Neuronal stem cell (in vitro differentiated cells): ENCODE measurements around the gene CNTNAP2.

Experiments
- DNase-seq: peaks from one replicate; pipeline ENCODE4 v3.0.0-alpha.2; 2013; ENCODE audit warnings: low spot score
- H2AFZ ChIP-seq: one replicate; pipeline ENCODE4 v1.6.1; 2013; ENCODE audit warnings: mild to moderate bottlenecking, low read length, inconsistent platforms
- H2AK5ac ChIP-seq: 2 replicates; pipeline ENCODE4 v1.6.1; 2013; ENCODE audit warnings: low read depth, mild to moderate bottlenecking, inconsistent platforms, low read length, moderate library complexity, mixed read lengths
- H2BK120ac ChIP-seq: 2 replicates; pipeline ENCODE4 v1.6.1; 2013; ENCODE audit warnings: low read depth, mild to moderate bottlenecking, inconsistent platforms, low read length, moderate library complexity, mixed read lengths
- H2BK12ac ChIP-seq: one replicate; pipeline ENCODE4 v1.6.1; 2013; ENCODE audit warnings: low read length, inconsistent platforms
- H2BK15ac ChIP-seq: 2 replicates; pipeline ENCODE4 v1.6.1; 2013; ENCODE audit warnings: mild to moderate bottlenecking, low read length, inconsistent platforms, mixed read lengths
- H2BK5ac ChIP-seq: one replicate; pipeline ENCODE4 v1.6.1; 2013; ENCODE audit warnings: inconsistent platforms, mild to moderate bottlenecking, low read length, moderate library complexity
- H3K14ac ChIP-seq: one replicate; pipeline ENCODE4 v1.6.1; 2013; ENCODE audit warnings: low read length, inconsistent platforms
- H3K18ac ChIP-seq: 2 replicates; pipeline ENCODE4 v1.6.1; 2013; ENCODE audit warnings: low read length, inconsistent platforms
- H3K23ac ChIP-seq: 2 replicates; pipeline ENCODE4 v1.6.1; 2013; ENCODE audit warnings: low read depth, mild to moderate bottlenecking, mixed read lengths, low read length, inconsistent platforms; ENCODE audit not compliant: poor library complexity
- H3K27ac ChIP-seq: replicated peaks from 3 replicates; pipeline ENCODE4 v1.5.1; 2013; ENCODE audit warnings: low read length, inconsistent platforms
- H3K27me3 ChIP-seq, 3 experiments: 2 replicates each; pipeline ENCODE4 v1.6.1; 2013; ENCODE audit warnings: low read length in 3 of 3, mild to moderate bottlenecking in 2 of 3, inconsistent platforms in 1 of 3, low read depth in 1 of 3, mixed read lengths in 1 of 3, moderate library complexity in 1 of 3; ENCODE audit not compliant: control insufficient read depth in 3 of 3, insufficient read depth in 3 of 3
- H3K36me3 ChIP-seq, 2 donors: replicated peaks in 1 of 2; 2 replicates each; pipeline ENCODE4 v1.6.1; 2013; ENCODE audit warnings: low read length in 2 of 2; ENCODE audit not compliant: control insufficient read depth in 2 of 2, insufficient read depth in 2 of 2
- H3K4ac ChIP-seq: 2 replicates; pipeline ENCODE4 v1.6.1; 2013; ENCODE audit warnings: inconsistent platforms, mild to moderate bottlenecking, low read length, moderate library complexity
- H3K4me1 ChIP-seq, 2 donors: 1 replicate in 1 of 2; 2 replicates in 1 of 2; pipeline ENCODE4 v1.6.1; 2013; ENCODE audit warnings: low read length in 2 of 2, low read depth in 1 of 2; ENCODE audit not compliant: control insufficient read depth in 2 of 2, insufficient read depth in 1 of 2
- H3K4me2 ChIP-seq: one replicate; pipeline ENCODE4 v1.6.1; 2013; ENCODE audit warnings: mild to moderate bottlenecking, low read length, inconsistent platforms; ENCODE audit not compliant: insufficient read depth, poor library complexity, severe bottlenecking
- H3K4me3 ChIP-seq, 2 donors: 2 replicates each; pipeline ENCODE4 v1.5.1; 2013; ENCODE audit warnings: low read length in 2 of 2, mild to moderate bottlenecking in 2 of 2, inconsistent platforms in 1 of 2, moderate library complexity in 1 of 2
- H3K79me1 ChIP-seq: one replicate; pipeline ENCODE4 v1.6.1; 2013; ENCODE audit warnings: low read depth, mild to moderate bottlenecking, inconsistent platforms, low read length, moderate library complexity
- H3K9ac ChIP-seq: one replicate; pipeline ENCODE4 v1.6.1; 2013; ENCODE audit warnings: mild to moderate bottlenecking, low read depth, low read length, inconsistent platforms; ENCODE audit not compliant: poor library complexity
- H3K9me3 ChIP-seq, 2 donors: replicated peaks in 1 of 2; 2 replicates each; pipeline versions ENCODE3 to v1.6.1; 2013; ENCODE audit warnings: low read length in 2 of 2, mild to moderate bottlenecking in 2 of 2, inconsistent platforms in 1 of 2, low read depth in 1 of 2, mixed read lengths in 1 of 2, moderate library complexity in 1 of 2; ENCODE audit not compliant: control insufficient read depth in 2 of 2, insufficient read depth in 1 of 2
- H4K8ac ChIP-seq: one replicate; pipeline ENCODE4 v1.6.1; 2013; ENCODE audit warnings: low read depth, mild to moderate bottlenecking, inconsistent platforms, low read length, moderate library complexity
- H4K91ac ChIP-seq: one replicate; pipeline ENCODE4 v1.6.1; 2013; ENCODE audit warnings: low read length, low read depth, mild to moderate bottlenecking, inconsistent platforms; ENCODE audit not compliant: poor library complexity
- WGBS, 2 donors: extraction: QIAGEN DNeasy Blood & Tissue Kit; methylation state at CpG; one replicate each; pipeline ENCODE4 v1.1.7; 2013; ENCODE audit warnings: missing lambda C conversion rate in 2 of 2, mixed read lengths in 1 of 2; ENCODE audit not compliant: insufficient read length in 2 of 2, insufficient replicate concordance in 1 of 2; ENCODE audit errors: extremely low coverage in 2 of 2; 5-methylcytosine and 5-hydroxymethylcytosine counted together

The CNTNAP2 gene

DNA sequence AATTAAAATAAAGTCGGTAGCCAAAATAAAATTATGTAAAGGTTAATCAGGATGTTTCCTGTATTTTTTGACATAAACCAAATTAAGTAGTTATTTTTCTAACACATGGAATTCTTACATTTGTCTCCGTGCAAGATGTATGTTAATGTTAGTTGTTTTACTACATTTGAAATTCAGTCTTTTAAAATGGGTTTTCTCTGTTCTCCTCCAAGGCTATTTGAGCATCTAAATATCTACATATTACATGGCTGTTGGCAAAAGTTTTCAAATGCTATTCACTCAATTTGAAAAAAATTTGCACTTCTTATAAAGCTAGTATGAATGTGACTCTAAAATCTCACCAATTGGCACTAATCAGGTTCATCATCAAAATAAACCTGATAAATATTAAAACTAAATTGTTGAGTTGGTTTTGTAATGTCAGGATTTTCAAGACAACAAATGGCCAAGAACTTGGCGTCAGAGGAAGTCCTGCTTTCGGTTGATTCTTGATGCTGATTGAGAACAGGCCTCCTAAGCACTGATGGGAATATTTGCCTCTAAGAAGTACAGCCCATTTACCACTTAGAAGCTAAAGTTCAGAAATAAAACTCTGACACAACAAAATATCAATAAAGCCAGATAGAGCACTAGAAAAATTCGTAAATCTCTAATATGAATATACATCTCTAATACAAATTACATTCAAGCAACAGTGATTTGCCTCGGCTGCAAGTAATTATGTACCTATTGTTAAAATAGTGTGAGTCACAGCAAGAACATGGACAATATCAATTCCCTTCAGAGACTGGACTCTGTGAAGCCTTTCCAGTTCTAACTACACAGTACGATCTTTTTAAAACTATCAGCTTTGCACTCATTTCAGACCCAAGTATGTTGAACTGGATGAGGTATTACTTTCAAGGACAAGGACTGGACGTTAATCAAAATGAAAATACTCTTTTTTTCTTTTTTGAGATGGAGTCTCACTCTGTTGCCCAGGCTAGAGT lies 1740.8 kb downstream of the CNTNAP2 start:
- no peak overlapping the region for H2BK120ac ChIP-seq
- H3K36me3 ChIP-seq = no peaks in the 10 kb centered on the region
- no peak overlapping the region for H3K27ac ChIP-seq
- no peak overlapping the region for H4K91ac ChIP-seq
- H3K14ac ChIP-seq = no peak overlapping the region
- no peak overlapping the region for H3K9ac ChIP-seq
- no peak overlapping the region for H4K8ac ChIP-seq
- no peak overlapping the region for H3K23ac ChIP-seq
- no peak overlapping the region for H2BK15ac ChIP-seq
- no peaks in the 10 kb centered on the region for H3K27me3 ChIP-seq
- H3K4me1 ChIP-seq = no peaks in the 10 kb centered on the region
- no peak for DNase-seq
- H2AK5ac ChIP-seq = no peak overlapping the region
- H3K4me2 ChIP-seq = no peak overlapping the region
- no CpG with 5 or more reads among the region's 8 CpGs for WGBS, 2 donors
- H3K79me1 ChIP-seq = no peaks in the 10 kb centered on the region
- H2AFZ ChIP-seq = no peak overlapping the region
- H2BK5ac ChIP-seq = no peak overlapping the region
- no peak overlapping the region for H3K18ac ChIP-seq
- no peak overlapping the region for H3K4ac ChIP-seq
- H3K4me3 ChIP-seq = no peak overlapping the region
- H3K9me3 ChIP-seq = no peaks in the 10 kb centered on the region
- no peak overlapping the region for H2BK12ac ChIP-seq

DNA sequence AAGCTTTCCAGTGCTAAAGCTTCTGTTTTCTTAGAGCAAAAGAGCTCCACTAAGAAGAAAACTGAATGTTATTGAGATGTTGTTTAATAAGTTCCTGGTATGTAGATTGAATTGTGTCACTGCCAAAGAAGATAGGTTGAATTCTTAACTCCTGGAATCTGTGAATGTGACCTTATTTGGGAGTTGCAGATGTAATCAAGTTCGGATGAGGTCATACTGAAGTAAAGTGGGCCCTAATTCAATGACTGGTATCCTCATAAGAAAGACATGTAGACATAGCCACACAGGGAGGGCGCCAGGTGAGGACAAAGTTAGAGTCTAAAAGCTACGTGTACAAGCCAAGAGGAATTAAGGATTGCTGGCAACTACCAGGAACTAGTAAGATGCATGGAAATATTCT lies 1741.8 kb downstream of the CNTNAP2 start:
- H4K8ac ChIP-seq = no peak overlapping the region
- no peak for DNase-seq
- H3K18ac ChIP-seq = no peak overlapping the region
- no peak overlapping the region for H3K4ac ChIP-seq
- H3K4me2 ChIP-seq = no peak overlapping the region
- H3K4me3 ChIP-seq = no peak overlapping the region
- H3K9ac ChIP-seq = no peak overlapping the region
- H2BK120ac ChIP-seq = no peak overlapping the region
- H2BK5ac ChIP-seq = no peak overlapping the region
- no peak overlapping the region for H2BK15ac ChIP-seq
- H3K27ac ChIP-seq = no peak overlapping the region
- no peaks in the 10 kb centered on the region for H3K4me1 ChIP-seq
- no peak overlapping the region for H2AFZ ChIP-seq
- H2BK12ac ChIP-seq = no peak overlapping the region
- no CpG with 5 or more reads among the region's 3 CpGs for WGBS, 2 donors
- no peak overlapping the region for H2AK5ac ChIP-seq
- H3K9me3 ChIP-seq = no peaks in the 10 kb centered on the region
- H3K23ac ChIP-seq = no peak overlapping the region
- H4K91ac ChIP-seq = no peak overlapping the region
- no peak overlapping the region for H3K14ac ChIP-seq
- H3K27me3 ChIP-seq = no peaks in the 10 kb centered on the region
- no peaks in the 10 kb centered on the region for H3K79me1 ChIP-seq
- H3K36me3 ChIP-seq = no peaks in the 10 kb centered on the region

DNA sequence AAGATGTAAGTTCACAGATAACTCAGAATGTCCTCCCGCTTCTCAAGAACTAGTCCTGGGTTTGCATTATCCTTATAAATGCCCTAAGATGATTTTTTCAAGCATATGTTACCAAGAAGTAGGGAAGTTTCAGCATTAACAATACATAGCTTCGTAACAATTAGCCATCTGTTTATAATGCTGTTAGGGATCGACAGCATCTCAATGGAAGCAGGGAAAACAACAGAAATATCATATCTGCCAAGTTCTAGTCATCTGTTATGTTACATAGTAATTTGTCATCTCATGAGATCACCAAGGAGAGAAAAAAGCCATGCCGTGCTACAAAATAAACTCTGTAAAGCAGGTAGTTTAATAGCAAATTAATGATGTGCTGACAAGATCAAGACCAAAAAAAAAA lies 1742.4 kb downstream of the CNTNAP2 start:
- Histone ChIP-seq H2BK120ac (no peak overlapping the region), H3K4me1 (no peaks in the 10 kb centered on the region), H3K79me1 (no peaks in the 10 kb centered on the region), H2AFZ (no peak overlapping the region), H3K23ac (no peak overlapping the region), H2BK5ac (no peak overlapping the region), H3K27me3 (no peaks in the 10 kb centered on the region), H2BK12ac (no peak overlapping the region), H3K4ac (no peak overlapping the region), H4K91ac (no peak overlapping the region), H3K36me3 (no peaks in the 10 kb centered on the region), H4K8ac (no peak overlapping the region), H3K4me3 (no peak overlapping the region), H3K4me2 (no peak overlapping the region), H3K27ac (no peak overlapping the region), H3K9me3 (no peaks in the 10 kb centered on the region), H3K18ac (no peak overlapping the region), H3K14ac (no peak overlapping the region), H2BK15ac (no peak overlapping the region), H3K9ac (no peak overlapping the region), H2AK5ac (no peak overlapping the region)
- no CpG with 5 or more reads among the region's 4 CpGs for WGBS, 2 donors
- DNase-seq = no peak

DNA sequence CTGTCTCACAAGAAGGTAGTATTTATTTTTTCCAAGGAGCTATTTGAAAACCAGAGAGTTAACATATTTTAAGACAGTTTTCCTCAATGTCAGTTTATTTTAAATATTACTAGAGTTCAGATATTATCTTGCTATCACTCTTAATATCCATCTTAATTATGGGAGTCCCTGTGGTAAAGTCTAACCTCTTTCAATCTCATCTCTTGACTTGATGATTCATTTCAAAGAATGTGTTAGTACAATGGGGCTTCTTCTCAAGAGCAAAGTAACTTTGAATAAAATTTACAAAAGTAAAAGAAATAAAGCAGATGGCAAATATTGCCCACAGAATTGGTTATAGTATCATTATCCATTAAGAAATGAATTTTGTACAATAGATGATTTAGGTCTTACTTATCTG lies 1742.9 kb downstream of the CNTNAP2 start:
- Histone ChIP-seq H2BK12ac (no peak overlapping the region), H3K23ac (no peak overlapping the region), H3K27ac (no peak overlapping the region), H2BK120ac (no peak overlapping the region), H3K4me3 (no peak overlapping the region), H3K36me3 (no peaks in the 10 kb centered on the region), H2BK15ac (no peak overlapping the region), H3K18ac (no peak overlapping the region), H2AFZ (no peak overlapping the region), H4K8ac (no peak overlapping the region), H3K4me1 (no peaks in the 10 kb centered on the region), H2BK5ac (no peak overlapping the region), H4K91ac (no peak overlapping the region), H3K9ac (no peak overlapping the region), H3K9me3 (no peaks in the 10 kb centered on the region), H3K4ac (no peak overlapping the region), H3K27me3 (no peaks in the 10 kb centered on the region), H3K79me1 (no peaks in the 10 kb centered on the region), H2AK5ac (no peak overlapping the region), H3K14ac (no peak overlapping the region), H3K4me2 (no peak overlapping the region)
- no peak for DNase-seq
